Naive B cell (primary cell): ENCODE results near the gene SCN9A. TPM values are rescaled to one million over a fixed set of nuclear protein-coding genes. Genes with fewer than 3 reads are reported as not detected.
A peak's percentile ranks its signal among the peaks of the same experiment; 100 is the strongest.

Source experiments
- ATAC-seq, 2 donors: fragments of 150-1000 bp; cut with Tn5 transposase; 2 replicates each; pipeline ENCODE4 v1.10.0; 2021; ENCODE audit warnings: low read depth in 2 of 2, mild to moderate bottlenecking in 2 of 2, moderate library complexity in 2 of 2
- DNase-seq: peaks from one replicate; pipeline ENCODE4 v3.0.0; 2022
- H3K27ac Mint-ChIP-seq, 6 donors: one replicate each; pipeline ENCODE4 v1.8.0; 2020 to 2022; ENCODE audit warnings: mild to moderate bottlenecking in 6 of 6, mixed read lengths in 6 of 6, moderate library complexity in 5 of 6, inconsistent platforms in 2 of 6
- H3K27me3 Mint-ChIP-seq, 3 donors: one replicate each; pipeline ENCODE4 v1.8.0; 2021 to 2022; ENCODE audit warnings: mixed read lengths in 3 of 3, mild to moderate bottlenecking in 1 of 3
- H3K36me3 Mint-ChIP-seq, 2 donors: one replicate each; pipeline ENCODE4 v1.8.0; 2020 to 2022; ENCODE audit warnings: mixed read lengths in 2 of 2, inconsistent platforms in 1 of 2, mild to moderate bottlenecking in 1 of 2
- H3K4me1 Mint-ChIP-seq, 3 donors: one replicate each; pipeline ENCODE4 v1.8.0; 2020 to 2022; ENCODE audit warnings: mixed read lengths in 3 of 3, inconsistent platforms in 1 of 3, mild to moderate bottlenecking in 1 of 3, moderate library complexity in 1 of 3
- H3K4me3 Mint-ChIP-seq, 8 donors: one replicate each; pipeline ENCODE4 v1.8.0; 2020 to 2022; ENCODE audit warnings: mild to moderate bottlenecking in 8 of 8, mixed read lengths in 8 of 8, moderate library complexity in 8 of 8, inconsistent platforms in 2 of 8
- H3K9me3 Mint-ChIP-seq, 7 donors: one replicate each; pipeline ENCODE4 v1.8.0; 2020 to 2022; ENCODE audit warnings: mixed read lengths in 7 of 7, mild to moderate bottlenecking in 5 of 7, inconsistent platforms in 2 of 7, moderate library complexity in 1 of 7
- polyA plus RNA-seq, 6 donors: library from polyadenylated mRNA; unstranded; fragments of 300-500 nt; fragmentation: Illumina TruSeq; gene quantifications; one replicate each; pipeline ENCODE4 v1.2.3, GENCODE V29; 2021; ENCODE audit warnings: low read depth in 6 of 6

The SCN9A gene
- polyA plus RNA-seq, 6 donors from 2014 or later = not detected

GRCh38 chr2:166193407-166193806 lies 182.3 kb downstream of the SCN9A start:
- DNase-seq (no peak), ATAC-seq (no peak)
- Mint-ChIP-seq H3K4me3 (no peak overlapping the region), H3K27me3 (peaks cover 0 to 5% (median 0%) of the 10 kb centered on the region in 3 donors), H3K4me1 (no peaks in the 10 kb centered on the region), H3K27ac (no peak overlapping the region), H3K9me3 (no peaks in the 10 kb centered on the region), H3K36me3 (no peaks in the 10 kb centered on the region)

- DNase-seq (no peak), ATAC-seq (no peak)
- Mint-ChIP-seq H3K27ac (no peak overlapping the region), H3K4me3 (no peak overlapping the region), H3K4me1 (no peaks in the 10 kb centered on the region), H3K36me3 (no peaks in the 10 kb centered on the region), H3K27me3 (peaks cover 0 to 5% (median 0%) of the 10 kb centered on the region in 3 donors), H3K9me3 (no peaks in the 10 kb centered on the region)
Measured at GRCh38 chr2:166188084-166188483, 187.7 kb downstream of the SCN9A start.

DNA sequence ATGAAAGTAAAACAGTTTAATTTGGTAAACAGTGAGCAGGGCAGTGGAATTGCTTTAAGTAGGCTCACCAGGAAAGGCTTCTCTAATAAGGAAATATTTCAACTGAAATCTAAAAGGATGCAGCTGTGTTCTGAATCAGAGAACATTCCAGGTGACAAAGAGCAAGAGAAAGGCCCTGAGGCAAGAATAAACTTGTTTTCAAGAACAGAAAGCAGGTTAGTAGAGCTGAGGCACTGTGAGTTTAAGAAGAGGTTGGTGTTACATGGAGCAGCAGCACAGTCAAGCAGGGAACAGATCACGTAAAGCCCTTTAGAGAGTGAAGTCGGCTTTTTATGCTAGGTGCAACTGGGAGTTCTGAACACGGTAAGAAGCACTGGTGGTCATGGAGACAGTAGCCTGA lies 191.0 kb downstream of the SCN9A start:
- DNase-seq = no peak
- Mint-ChIP-seq H3K36me3 (no peaks in the 10 kb centered on the region), H3K4me1 (no peaks in the 10 kb centered on the region), H3K27ac (no peak overlapping the region), H3K27me3 (peaks cover 4 to 8% (median 5%) of the 10 kb centered on the region in 3 donors), H3K9me3 (no peaks in the 10 kb centered on the region), H3K4me3 (no peak overlapping the region)
- no peak for ATAC-seq

DNA sequence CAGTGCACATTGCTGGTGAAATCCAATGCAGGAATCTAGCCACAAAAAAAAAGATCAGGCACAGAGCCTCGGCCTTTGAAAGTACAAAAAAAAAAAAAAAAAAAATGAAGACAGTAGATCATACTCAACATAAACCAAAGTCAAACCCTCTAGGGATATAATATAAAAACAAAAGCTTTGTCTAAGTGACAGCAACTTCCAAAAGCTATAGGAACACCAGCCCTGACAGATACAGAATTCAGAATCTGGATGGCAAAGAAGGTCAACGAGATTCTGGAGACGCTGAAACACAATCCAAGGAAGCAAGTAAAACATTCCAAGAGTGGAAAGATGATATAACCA lies 194.0 kb downstream of the SCN9A start:
- peak overlapping the region in 1 of 6 donors; percentile 34 for H3K27ac Mint-ChIP-seq
- no peak for ATAC-seq
- no peak overlapping the region for H3K4me3 Mint-ChIP-seq
- no peaks in the 10 kb centered on the region for H3K9me3 Mint-ChIP-seq
- H3K4me1 Mint-ChIP-seq = no peaks in the 10 kb centered on the region
- no peaks in the 10 kb centered on the region for H3K36me3 Mint-ChIP-seq
- no peak for DNase-seq
- peaks cover 4 to 11% (median 9%) of the 10 kb centered on the region in 3 donors for H3K27me3 Mint-ChIP-seq

DNA sequence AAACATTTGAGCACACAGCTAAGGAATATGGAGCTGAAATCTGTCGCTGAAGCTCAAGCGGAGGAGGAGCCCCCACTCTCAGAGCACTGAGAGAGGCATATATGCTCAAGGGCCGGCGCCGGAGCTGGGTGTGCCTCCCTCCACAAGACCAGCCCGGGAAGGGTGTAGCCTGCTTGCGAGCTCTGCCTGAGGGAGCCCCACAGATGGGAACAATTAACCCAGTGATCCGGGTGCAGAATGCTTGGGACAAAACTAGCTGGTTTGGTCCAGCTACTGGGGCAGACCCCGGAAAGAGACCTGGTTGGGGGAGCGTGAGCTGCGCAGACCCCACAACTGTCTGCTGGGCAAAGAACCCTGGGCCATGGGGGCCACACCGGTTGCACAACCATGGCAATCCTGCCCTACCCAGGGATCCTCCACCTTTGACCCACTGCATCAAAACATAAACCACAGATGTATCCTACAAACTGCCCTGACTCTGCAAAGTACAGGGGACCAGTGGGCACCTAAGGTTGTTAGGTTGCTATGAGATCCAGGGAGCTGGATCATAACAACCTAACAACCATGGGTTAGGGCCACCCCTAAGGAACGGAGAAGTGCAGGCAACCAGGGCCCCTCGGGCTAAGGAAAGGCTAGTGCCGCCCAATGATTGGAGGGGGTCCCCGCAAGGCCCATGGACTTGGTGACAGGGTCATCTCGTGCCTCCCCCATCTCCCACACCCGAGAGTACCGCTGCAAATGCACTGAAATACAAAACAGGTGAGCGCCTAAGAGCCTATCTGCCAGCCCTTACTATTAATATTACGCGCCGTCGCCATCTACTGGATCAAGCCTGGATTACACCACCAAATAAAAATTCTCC lies 194.6 kb downstream of the SCN9A start:
- H3K9me3 Mint-ChIP-seq = no peaks in the 10 kb centered on the region
- H3K4me3 Mint-ChIP-seq = no peak overlapping the region
- peak overlapping the region in 1 of 6 donors; percentile 34 for H3K27ac Mint-ChIP-seq
- H3K27me3 Mint-ChIP-seq = peaks cover 4 to 11% (median 9%) of the 10 kb centered on the region in 3 donors
- no peaks in the 10 kb centered on the region for H3K36me3 Mint-ChIP-seq
- ATAC-seq (peak; percentile 32 to 41), DNase-seq (no peak)
- no peaks in the 10 kb centered on the region for H3K4me1 Mint-ChIP-seq

DNA sequence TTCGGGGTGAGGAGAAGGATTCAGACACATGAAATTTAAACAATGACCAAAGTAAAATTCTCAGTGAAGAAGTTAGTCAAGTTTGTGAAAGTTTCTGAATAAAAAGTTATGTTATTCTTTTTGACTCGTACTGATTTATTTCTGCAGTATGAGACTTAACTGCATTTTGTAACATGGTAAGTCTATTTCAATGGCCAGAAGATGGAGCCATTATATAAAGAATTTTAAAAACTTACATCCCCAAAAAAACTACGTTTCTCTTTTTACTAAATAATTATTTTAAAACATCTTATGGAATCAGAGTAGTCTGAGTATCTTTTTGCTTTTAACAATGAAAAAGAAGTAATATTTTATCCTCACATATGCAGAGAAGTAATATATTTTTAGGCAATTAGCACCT lies 196.5 kb downstream of the SCN9A start:
- H3K36me3 Mint-ChIP-seq = no peaks in the 10 kb centered on the region
- no peak overlapping the region for H3K4me3 Mint-ChIP-seq
- H3K27ac Mint-ChIP-seq = no peak overlapping the region
- ATAC-seq (no peak), DNase-seq (no peak)
- H3K27me3 Mint-ChIP-seq = peaks cover 4 to 11% (median 9%) of the 10 kb centered on the region in 3 donors
- H3K9me3 Mint-ChIP-seq = no peaks in the 10 kb centered on the region
- H3K4me1 Mint-ChIP-seq = no peaks in the 10 kb centered on the region

- DNase-seq (no peak), ATAC-seq (no peak)
- H3K9me3 Mint-ChIP-seq = no peaks in the 10 kb centered on the region
- peaks cover 0 to 10% (median 0%) of the 10 kb centered on the region in 3 donors for H3K27me3 Mint-ChIP-seq
- no peaks in the 10 kb centered on the region for H3K36me3 Mint-ChIP-seq
- H3K4me3 Mint-ChIP-seq = no peak overlapping the region
- H3K27ac Mint-ChIP-seq = no peak overlapping the region
- no peaks in the 10 kb centered on the region for H3K4me1 Mint-ChIP-seq
Measured at GRCh38 chr2:166173263-166173662, 202.5 kb downstream of the SCN9A start.

DNA sequence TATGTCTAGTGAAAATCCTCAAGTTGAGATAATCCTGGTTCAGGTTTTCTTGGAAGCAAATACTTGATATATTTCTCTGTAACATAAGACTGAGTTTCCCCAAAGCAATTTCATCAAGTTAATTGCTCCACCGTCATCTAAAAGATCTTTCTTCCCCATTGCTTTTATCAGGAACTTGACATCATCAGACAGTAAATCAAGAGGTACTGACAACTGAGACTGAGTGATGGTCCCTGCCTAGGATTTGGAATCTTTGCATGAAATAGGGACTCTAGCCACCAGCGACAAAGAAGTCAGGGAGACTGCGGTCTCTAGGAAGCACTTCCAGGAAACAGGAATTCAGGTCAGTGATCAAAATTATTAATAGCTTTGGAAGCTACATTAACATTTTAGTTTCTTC lies 204.5 kb downstream of the SCN9A start:
- H3K4me1 Mint-ChIP-seq = no peaks in the 10 kb centered on the region
- ATAC-seq (no peak), DNase-seq (no peak)
- no peak overlapping the region for H3K27ac Mint-ChIP-seq
- peaks cover 0 to 10% (median 0%) of the 10 kb centered on the region in 3 donors for H3K27me3 Mint-ChIP-seq
- H3K4me3 Mint-ChIP-seq = no peak overlapping the region
- no peaks in the 10 kb centered on the region for H3K36me3 Mint-ChIP-seq
- H3K9me3 Mint-ChIP-seq = no peaks in the 10 kb centered on the region

- Mint-ChIP-seq H3K27me3 (peaks cover 0 to 10% (median 0%) of the 10 kb centered on the region in 3 donors), H3K4me1 (no peaks in the 10 kb centered on the region), H3K9me3 (no peaks in the 10 kb centered on the region), H3K27ac (peak overlapping the region in 1 of 6 donors; percentile 29), H3K4me3 (no peak overlapping the region), H3K36me3 (no peaks in the 10 kb centered on the region)
- ATAC-seq = no peak
- no peak for DNase-seq
Measured at GRCh38 chr2:166170356-166170755, 205.4 kb downstream of the SCN9A start.

GRCh38 chr2:166167449-166167848 lies 208.3 kb downstream of the SCN9A start:
- Mint-ChIP-seq H3K27me3 (peaks cover 0 to 10% (median 0%) of the 10 kb centered on the region in 3 donors), H3K4me1 (no peaks in the 10 kb centered on the region), H3K27ac (no peak overlapping the region), H3K36me3 (no peaks in the 10 kb centered on the region), H3K9me3 (peaks cover 0 to under 1% (median 0%) of the 10 kb centered on the region in 7 donors), H3K4me3 (no peak overlapping the region)
- ATAC-seq (no peak), DNase-seq (no peak)

DNA sequence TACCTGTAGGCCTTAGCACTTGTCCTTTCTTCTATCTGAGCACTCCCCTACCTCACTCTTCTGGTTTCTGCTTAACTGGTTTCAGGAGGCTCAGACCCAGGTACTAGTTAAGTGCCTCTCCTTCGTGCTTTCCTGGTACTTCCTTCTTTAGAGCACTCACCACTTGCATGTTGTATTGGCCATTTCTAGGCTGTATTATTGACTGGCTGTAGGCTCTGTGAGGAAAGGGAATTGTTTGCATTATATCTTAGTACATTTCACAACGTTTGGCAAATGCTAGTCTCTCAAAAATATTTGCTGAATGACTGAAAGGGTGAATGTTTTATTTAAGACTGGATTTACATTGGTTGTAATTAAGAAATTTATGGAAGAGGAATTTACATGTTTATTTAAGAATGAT lies 212.0 kb downstream of the SCN9A start:
- ATAC-seq = no peak
- no peaks in the 10 kb centered on the region for H3K36me3 Mint-ChIP-seq
- H3K27me3 Mint-ChIP-seq = peaks cover 0 to 5% (median 3%) of the 10 kb centered on the region in 3 donors

GRCh38 chr2:166158546-166158945 lies 217.2 kb downstream of the SCN9A start:
- Mint-ChIP-seq H3K27me3 (peaks cover 12 to 21% (median 13%) of the 10 kb centered on the region in 3 donors), H3K4me3 (no peak overlapping the region), H3K36me3 (no peaks in the 10 kb centered on the region), H3K4me1 (no peaks in the 10 kb centered on the region), H3K27ac (no peak overlapping the region), H3K9me3 (peaks cover 0 to 1% (median 0%) of the 10 kb centered on the region in 7 donors)
- DNase-seq (no peak), ATAC-seq (no peak)

More for the DNA sequence above, 212.0 kb downstream of the SCN9A start:
- Mint-ChIP-seq H3K27ac (no peak overlapping the region), H3K4me3 (no peak overlapping the region), H3K4me1 (no peaks in the 10 kb centered on the region), H3K9me3 (peaks cover 0 to 1% (median 0%) of the 10 kb centered on the region in 7 donors)
- no peak for DNase-seq

- Mint-ChIP-seq H3K9me3 (peaks cover 0 to 1% (median 0%) of the 10 kb centered on the region in 7 donors), H3K27ac (no peak overlapping the region), H3K36me3 (no peaks in the 10 kb centered on the region), H3K4me1 (no peaks in the 10 kb centered on the region), H3K27me3 (peaks cover 12 to 25% (median 16%) of the 10 kb centered on the region in 3 donors), H3K4me3 (no peak overlapping the region)
- ATAC-seq = no peak
- DNase-seq = no peak
Measured at GRCh38 chr2:166157578-166157977, 218.2 kb downstream of the SCN9A start.

DNA sequence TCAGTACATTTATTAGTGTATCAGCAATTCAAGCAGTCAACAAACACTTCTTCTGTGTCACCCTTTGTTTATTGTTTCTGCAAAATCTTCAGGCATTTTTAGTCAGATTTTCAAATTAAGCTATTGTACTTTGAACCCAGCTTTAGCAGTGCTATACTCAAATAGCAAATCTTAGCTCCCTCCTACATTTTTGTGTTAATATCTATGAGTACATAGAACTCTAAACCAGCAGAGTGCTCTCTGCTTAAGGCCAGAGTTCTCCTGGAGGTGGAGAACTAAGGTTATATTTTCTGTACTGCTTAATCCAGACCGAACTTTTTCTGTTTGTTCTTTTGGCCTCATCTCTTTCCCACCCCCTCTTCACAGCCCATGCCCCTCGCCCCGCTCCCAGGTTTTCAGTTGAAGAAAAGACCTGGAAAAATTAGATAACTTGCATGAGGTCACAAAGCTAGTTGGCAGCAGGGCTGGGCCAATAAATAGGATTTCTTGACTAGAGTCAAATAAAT lies 218.7 kb downstream of the SCN9A start:
- Mint-ChIP-seq H3K27me3 (peaks cover 12 to 25% (median 16%) of the 10 kb centered on the region in 3 donors), H3K9me3 (no peaks in the 10 kb centered on the region)
- DNase-seq = no peak

More for the DNA sequence above, 218.7 kb downstream of the SCN9A start:
- Mint-ChIP-seq H3K27ac (no peak overlapping the region), H3K36me3 (no peaks in the 10 kb centered on the region), H3K4me1 (no peaks in the 10 kb centered on the region), H3K4me3 (no peak overlapping the region)
- ATAC-seq = no peak
